GM12878 (cell line): ENCODE data around the gene XPO5. TPM values are rescaled to one million over a fixed set of nuclear protein-coding genes. Genes with fewer than 3 reads are reported as not detected.

Experiments
- ATAC-seq: fragments of 200-7000 bp; cut with Tn5 transposase; 3 replicates; pipeline ENCODE4 v1.9.1; 2020; ENCODE audit warnings: mild to moderate bottlenecking, moderate library complexity
- BruUV-seq: library from RNA; stranded (reverse); fragments of 400-500 nt; replicated peaks from 2 replicates; lab custom pipeline; 2021; lab: Mats Ljungman, UMichigan
- CTCF ChIA-PET: fragments of 300-600 bp; sonication (Branson Sonifier 250); formaldehyde crosslinking; extraction: SDS; loops from one replicate; lab custom pipeline; 2021; ENCODE audit warnings: inconsistent platforms; lab: Yijun Ruan, JAX
- POLR2A ChIA-PET: fragments of 350-600 bp; formaldehyde crosslinking; extraction: SDS; loops from one replicate; lab custom pipeline; 2021; ENCODE audit warnings: inconsistent platforms; lab: Charles Lee
- RAD21 ChIA-PET: fragments of 300-600 bp; sonication (Branson Sonifier 250); formaldehyde crosslinking; loops from one replicate; lab custom pipeline; 2023; ENCODE audit warnings: antibody characterized with exemption; ENCODE audit not compliant: unreplicated experiment; lab: Charles Lee
- SMC1A ChIA-PET: fragments of 300-600 bp; sonication (Branson Sonifier 250); formaldehyde crosslinking; loops from one replicate; lab custom pipeline; 2023; ENCODE audit not compliant: unreplicated experiment, uncharacterized antibody; lab: Charles Lee
- DNase-seq: peaks from one replicate; pipeline ENCODE4 v3.0.0-alpha.2; 2011; ENCODE audit warnings: low read depth, low spot score
- FAIRE-seq: peaks from 3 replicates; lab custom pipeline; 2011; peaks lifted over from hg19 to GRCh38; lab: Jason Lieb, UNC
- H2AFZ ChIP-seq: 2 replicates; pipeline ENCODE4 v1.6.0; 2011; ENCODE audit warnings: low read depth, low read length, control low read depth; ENCODE audit not compliant: control insufficient read depth
- H3K27ac ChIP-seq: 2 replicates; pipeline ENCODE4 v1.5.1; 2011; ENCODE audit warnings: control low read depth; ENCODE audit not compliant: control insufficient read depth, insufficient read depth
- H3K27me3 ChIP-seq, 2 experiments: replicated peaks in 1 of 2; 2 replicates each; pipeline versions ENCODE4 v1.6.0 to v1.6.1; 2011; ENCODE audit warnings: low read length in 1 of 2; ENCODE audit not compliant: control insufficient read depth in 2 of 2, insufficient read depth in 2 of 2
- H3K36me3 ChIP-seq, 2 experiments: 2 replicates each; pipeline ENCODE4 v1.5.1; 2011; ENCODE audit warnings: low read length in 1 of 2; ENCODE audit not compliant: control insufficient read depth in 2 of 2, insufficient read depth in 2 of 2
- H3K4me1 ChIP-seq: 2 replicates; pipeline ENCODE4 v1.6.1; 2011; ENCODE audit warnings: mild to moderate bottlenecking, low read length, moderate library complexity, mixed read lengths; ENCODE audit not compliant: control insufficient read depth, insufficient read depth
- H3K4me2 ChIP-seq: 2 replicates; pipeline ENCODE4 v1.6.0; 2011; ENCODE audit warnings: control low read depth; ENCODE audit not compliant: control insufficient read depth, insufficient read depth
- H3K4me3 ChIP-seq: fragments of 200-600 bp; sonication (generic); 2 replicates; pipeline ENCODE4 v1.5.1; 2016
- H3K79me2 ChIP-seq: 2 replicates; pipeline ENCODE4 v1.6.0; 2011; ENCODE audit warnings: low read length; ENCODE audit not compliant: control insufficient read depth, insufficient read depth
- H3K9ac ChIP-seq: 2 replicates; pipeline ENCODE4 v1.8.0; 2011; ENCODE audit warnings: low read length, control low read depth, mixed read lengths; ENCODE audit not compliant: control insufficient read depth, insufficient read depth
- H3K9me3 ChIP-seq: replicated peaks from 3 replicates; pipeline ENCODE4 v1.5.1; 2011; ENCODE audit warnings: mild to moderate bottlenecking, low read length; ENCODE audit not compliant: control insufficient read depth, insufficient read depth
- H4K20me1 ChIP-seq: 2 replicates; pipeline ENCODE4 v1.6.0; 2011; ENCODE audit not compliant: control insufficient read depth, insufficient read depth
- CBX3 ChIP-seq: fragments of 200-600 bp; sonication (generic); IDR thresholded peaks from 2 replicates; pipeline ENCODE4 v1.6.1; 2016; ENCODE audit warnings: low read depth, borderline replicate concordance
- CHD1 ChIP-seq: IDR thresholded peaks from 2 replicates; pipeline ENCODE4 v1.6.1; 2012; ENCODE audit warnings: low read depth, low read length, improper control_type of control experiment
- CREM ChIP-seq: IDR thresholded peaks from 2 replicates; pipeline ENCODE4 v1.6.1; 2014; ENCODE audit warnings: antibody characterized with exemption, low read depth
- EGR1 ChIP-seq, 2 experiments: IDR thresholded peaks; 1 replicate in 1 of 2; 2 replicates in 1 of 2; pipeline ENCODE4 v1.6.1; 2011 to 2012; ENCODE audit warnings: low read depth in 2 of 2, low read length in 2 of 2, borderline replicate concordance in 1 of 2, mild to moderate bottlenecking in 1 of 2, moderate library complexity in 1 of 2
- KDM1A ChIP-seq: fragments of 200-600 bp; sonication (generic); IDR thresholded peaks from 2 replicates; pipeline ENCODE4 v1.6.1; 2016; ENCODE audit warnings: borderline replicate concordance
- MEF2B ChIP-seq: fragments of 450-650 bp; IDR thresholded peaks from 2 replicates; pipeline ENCODE4 v1.6.1; 2018; ENCODE audit warnings: mild to moderate bottlenecking, moderate library complexity; ENCODE audit not compliant: partially characterized antibody, poor library complexity, severe bottlenecking
- PAX5 ChIP-seq: IDR thresholded peaks from 2 replicates; pipeline ENCODE4 v1.6.1; 2011; ENCODE audit warnings: low read depth, low read length, borderline replicate concordance
- PML ChIP-seq: IDR thresholded peaks from 2 replicates; pipeline ENCODE4 v1.6.1; 2012; ENCODE audit warnings: low read length, inconsistent platforms
- POLR2A ChIP-seq: IDR thresholded peaks from 2 replicates; pipeline ENCODE4 v1.6.1; 2011; ENCODE audit warnings: low read depth, mild to moderate bottlenecking, low read length
- REST ChIP-seq: IDR thresholded peaks from 2 replicates; pipeline ENCODE4 v1.6.1; 2012; ENCODE audit warnings: mild to moderate bottlenecking, low read depth, low read length
- SMAD5 ChIP-seq: IDR thresholded peaks from 2 replicates; pipeline ENCODE4 v1.6.1; 2016; ENCODE audit warnings: antibody characterized with exemption, low read depth
- SMC3 ChIP-seq: IDR thresholded peaks from 2 replicates; pipeline ENCODE4 v1.6.1; 2011; ENCODE audit warnings: low read length, improper control_type of control experiment, borderline replicate concordance
- SREBF1 ChIP-seq: IDR thresholded peaks from 2 replicates; pipeline ENCODE4 v1.6.1; 2012; ENCODE audit warnings: mild to moderate bottlenecking, low read length
- STAT1 ChIP-seq: fragments of 450-650 bp; conservative IDR thresholded peaks from 2 replicates; pipeline ENCODE4 v1.6.1; 2014; ENCODE audit warnings: antibody characterized with exemption, mild to moderate bottlenecking
- ZNF592 ChIP-seq: fragments of 450-650 bp; IDR thresholded peaks from 2 replicates; pipeline ENCODE4 v1.6.1; 2017; ENCODE audit warnings: mild to moderate bottlenecking, moderate library complexity
- WGBS: methylation state at CpG from one replicate; pipeline ENCODE4 v1.1.6; 2016; ENCODE audit warnings: low lambda C conversion rate; ENCODE audit not compliant: insufficient replicate concordance, insufficient coverage; ENCODE audit errors: missing lambda C conversion rate; 5-methylcytosine and 5-hydroxymethylcytosine counted together
- in situ Hi-C: fragments of 300-500 bp; cut with MboI; formaldehyde crosslinking; loops from 9 replicates; pipeline ENCODE4 v1.14.3; 2018; ENCODE audit warnings: mixed read lengths
- intact Hi-C: fragments of 100-400 bp; cut with micrococcal nuclease; formaldehyde crosslinking; loops from one replicate; pipeline ENCODE4 v1.14.2; 2022; ENCODE audit not compliant: unreplicated experiment
- polyA plus RNA-seq, 11 experiments: library from polyadenylated mRNA; depleted of rRNA in 4 of 11; unstranded in 6 of 11; stranded (reverse) in 5 of 11; fragments of >200 nt; fragmentation: Nextera tagmentation in 4 of 11; fragmentation: Illumina TruSeq in 1 of 11; extraction: Ambion mirVana in 4 of 11; extraction: Trizol in 1 of 11; gene quantifications; 1 replicate in 1 of 11; 2 replicates in 10 of 11; pipeline versions ENCODE4 v1.2.1 to v1.2.3, GENCODE V29; 2011 to 2016; ENCODE audit warnings: inconsistent platforms in 2 of 11, missing spikeins in 2 of 11, low read depth in 1 of 11
- total RNA-seq, 4 experiments: library from RNA; depleted of rRNA in 3 of 4; stranded (reverse); fragments of >200 nt in 3 of 4; fragmentation: Illumina TruSeq in 1 of 4; extraction: Trizol in 1 of 4; gene quantifications; 2 replicates each; pipeline versions ENCODE4 v1.2.1 to v1.2.3, GENCODE V29; 2013 to 2021

Gene XPO5
- total and polyA plus RNA-seq, 10 of the 15 experiments (the other 5 are each of a cell fraction or from before 2014, with no cell fraction given): 11.3 to 76.0 (median 41.6) TPM

- TF ChIP-seq CBX3 (no peak), PML (no peak), CREM (no peak), SMC3 (no peak)
Measured at GRCh38 chr6:43489277-43490072, 86.4 kb downstream of the XPO5 start (continued).

- H3K4me3 ChIP-seq: no peak overlapping the region
- no peaks in the 10 kb centered on the region for H4K20me1 ChIP-seq
- H3K9ac ChIP-seq: no peak overlapping the region
- in situ Hi-C loops: no loop called here
- H3K36me3 ChIP-seq: no peaks in the 10 kb centered on the region
- no peaks in the 10 kb centered on the region for H3K27me3 ChIP-seq
- no peak overlapping the region for H3K4me2 ChIP-seq
- H3K27ac ChIP-seq: no peak overlapping the region
- H3K4me1 ChIP-seq: no peaks in the 10 kb centered on the region; the same call in 1 of the 2 replicates
- FAIRE-seq (no peak), ATAC-seq (no peak), DNase-seq (no peak)
- WGBS: 70% methylated on average over 4 of the region's 4 CpGs
- H3K79me2 ChIP-seq: no peaks in the 10 kb centered on the region; the same call in 1 of the 2 replicates
- H3K9me3 ChIP-seq: no peaks in the 10 kb centered on the region
- ChIA-PET SMC1A (interaction anchor here (0.5 to 1.5 kb wide), 3 partner anchors 8 to 124 kb away, joined by 3 read pairs; no protein-coding TSS in a partner anchor), POLR2A (interaction anchor here (0.7 kb wide), 1 partner anchor 11 kb away, joined by 3 read pairs; no protein-coding TSS in a partner anchor), RAD21 (no interaction called here), CTCF (interaction anchor here (1.0 kb wide), 1 partner anchor 17 kb away, joined by 5 read pairs; no protein-coding TSS in a partner anchor)
- no TSS peak for BruUV-seq
- no peak overlapping the region for H2AFZ ChIP-seq
- intact Hi-C loops: no loop called here
- TF ChIP-seq STAT1 (no peak), CHD1 (no peak), KDM1A (no peak), POLR2A (no peak), REST (no peak), SMAD5 (no peak), EGR1 (IDR thresholded peaks at IDR 0.05; ENCODE audit: borderline replicate concordance in 1 of 2, low read depth in 2 of 2, low read length in 2 of 2) (no peak), ZNF592 (no peak), PML (no peak), MEF2B (no peak), PAX5 (no peak), SREBF1 (no peak)
Measured at GRCh38 chr6:43488667-43489276, 87.1 kb downstream of the XPO5 start.
